ENCODE results near the gene GPC3. TPM values are rescaled to one million over a fixed set of nuclear protein-coding genes. Genes with fewer than 3 reads are reported as not detected.
A peak's percentile ranks its signal among the peaks of the same experiment; 100 is the strongest.

GPC3 gene
- total and polyA plus RNA-seq, 2 experiments from 2014 or later = 171 to 323 TPM

DNA sequence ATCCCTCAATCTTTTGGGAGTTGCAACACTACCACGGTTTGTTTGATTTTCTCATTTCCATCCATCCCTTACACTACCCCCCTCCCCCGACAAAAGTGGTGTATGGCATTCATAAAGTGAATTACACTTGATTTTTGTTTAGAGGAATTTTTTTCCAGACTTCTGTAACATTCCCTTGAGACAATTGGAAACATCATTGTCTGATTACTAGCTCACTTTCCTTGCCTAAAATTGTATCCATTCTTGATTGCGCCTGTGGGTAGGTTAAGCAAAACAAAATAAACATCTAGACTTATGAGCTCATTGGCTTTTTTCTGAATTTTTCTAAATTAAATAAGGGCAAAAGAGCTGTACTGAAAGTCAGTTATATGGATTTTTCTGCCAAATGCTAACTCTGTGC, 3.5 kb downstream of the GPC3 start:
- TF ChIP-seq, protein P1, sequence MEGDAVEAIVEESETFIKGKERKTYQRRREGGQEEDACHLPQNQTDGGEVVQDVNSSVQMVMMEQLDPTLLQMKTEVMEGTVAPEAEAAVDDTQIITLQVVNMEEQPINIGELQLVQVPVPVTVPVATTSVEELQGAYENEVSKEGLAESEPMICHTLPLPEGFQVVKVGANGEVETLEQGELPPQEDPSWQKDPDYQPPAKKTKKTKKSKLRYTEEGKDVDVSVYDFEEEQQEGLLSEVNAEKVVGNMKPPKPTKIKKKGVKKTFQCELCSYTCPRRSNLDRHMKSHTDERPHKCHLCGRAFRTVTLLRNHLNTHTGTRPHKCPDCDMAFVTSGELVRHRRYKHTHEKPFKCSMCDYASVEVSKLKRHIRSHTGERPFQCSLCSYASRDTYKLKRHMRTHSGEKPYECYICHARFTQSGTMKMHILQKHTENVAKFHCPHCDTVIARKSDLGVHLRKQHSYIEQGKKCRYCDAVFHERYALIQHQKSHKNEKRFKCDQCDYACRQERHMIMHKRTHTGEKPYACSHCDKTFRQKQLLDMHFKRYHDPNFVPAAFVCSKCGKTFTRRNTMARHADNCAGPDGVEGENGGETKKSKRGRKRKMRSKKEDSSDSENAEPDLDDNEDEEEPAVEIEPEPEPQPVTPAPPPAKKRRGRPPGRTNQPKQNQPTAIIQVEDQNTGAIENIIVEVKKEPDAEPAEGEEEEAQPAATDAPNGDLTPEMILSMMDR (IDR thresholded peaks at IDR 0.05; ENCODE audit: low read depth, low read length) = no peak
- no peak overlapping the region for H3K4me3 ChIP-seq
- no peaks in the 10 kb centered on the region for H3K9me3 ChIP-seq (ENCODE audit: low read depth)
- DNase-seq (ENCODE audit: low read depth in 1 of 2, low spot score in 1 of 2) = no peak
- peaks cover 7% of the 10 kb centered on the region for H3K27me3 ChIP-seq
- H3K27ac ChIP-seq = no peak overlapping the region
- peaks cover 14% of the 10 kb centered on the region for H3K4me1 ChIP-seq (ENCODE audit: low read depth)
- H3K36me3 ChIP-seq = no peaks in the 10 kb centered on the region

DNA sequence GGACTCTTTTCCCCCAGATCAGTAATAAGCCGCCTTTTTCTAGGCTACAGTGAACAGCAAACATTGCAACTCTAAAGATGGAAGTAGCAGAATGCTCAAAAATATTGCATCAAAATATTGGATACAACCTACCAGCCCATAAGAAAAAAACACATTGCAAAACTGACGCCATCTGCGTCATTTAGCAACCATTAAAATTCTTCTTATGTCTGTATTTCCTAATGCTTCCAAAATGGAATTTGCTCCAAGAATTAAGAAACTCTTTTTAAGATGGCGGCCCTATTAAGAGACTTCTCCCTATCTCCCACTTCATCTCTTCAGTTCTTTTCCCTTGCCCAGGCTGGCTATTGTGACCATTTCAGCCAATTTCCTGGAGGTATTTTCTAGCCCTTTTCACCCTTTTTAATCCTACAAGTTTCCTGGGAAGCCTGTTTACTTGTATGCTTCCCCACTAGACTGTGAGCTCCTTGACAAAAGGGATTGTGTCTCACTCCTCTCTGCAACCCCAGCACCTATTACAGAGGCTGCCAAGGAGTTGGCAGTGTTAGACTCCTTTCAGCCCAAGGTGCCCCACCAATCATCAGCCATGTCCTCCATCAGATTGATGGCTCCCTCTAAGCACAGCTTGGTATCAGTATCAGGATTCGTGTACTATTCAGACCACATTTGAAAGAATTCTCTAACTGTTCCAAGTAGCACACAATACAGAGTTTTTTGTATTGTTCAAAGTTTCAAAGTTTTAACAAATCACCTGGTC, 4.4 kb downstream of the GPC3 start:
- no peaks in the 10 kb centered on the region for H3K9me3 ChIP-seq (ENCODE audit: low read depth)
- H3K27ac ChIP-seq = no peak overlapping the region
- DNase-seq (ENCODE audit: low read depth in 1 of 2, low spot score in 1 of 2) = peak in 1 of 2 donors; percentile 28
- H3K36me3 ChIP-seq = no peaks in the 10 kb centered on the region
- H3K4me3 ChIP-seq = no peak overlapping the region
- TF ChIP-seq, protein P1 (IDR thresholded peaks at IDR 0.05; ENCODE audit: low read depth, low read length) = no peak
- peaks cover 14% of the 10 kb centered on the region for H3K4me1 ChIP-seq (ENCODE audit: low read depth)
- H3K27me3 ChIP-seq = peaks cover 7% of the 10 kb centered on the region

DNA sequence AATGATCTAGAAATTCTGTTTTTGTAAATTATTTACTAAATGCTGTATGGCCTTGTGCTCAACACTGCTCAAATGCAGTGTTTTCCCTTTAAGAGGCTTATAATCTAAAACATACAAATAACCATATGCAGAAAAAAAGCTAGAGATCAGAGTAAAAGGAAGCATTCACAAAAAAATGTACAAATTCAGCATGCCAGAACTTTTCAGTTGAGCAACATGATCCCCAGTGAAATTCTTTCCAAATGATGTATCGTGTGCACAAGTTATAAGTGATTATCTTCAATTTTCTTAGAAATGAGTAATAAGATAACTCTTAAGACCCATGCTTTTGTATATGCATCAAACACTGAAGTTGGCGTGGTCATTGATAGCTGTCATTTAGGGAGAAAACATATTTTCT, 5.0 kb downstream of the GPC3 start:
- Histone ChIP-seq H3K36me3 (no peaks in the 10 kb centered on the region), H3K27ac (no peak overlapping the region), H3K4me3 (no peak overlapping the region), H3K4me1 (ENCODE audit: low read depth) (peaks cover 14% of the 10 kb centered on the region), H3K27me3 (peaks cover 7% of the 10 kb centered on the region), H3K9me3 (ENCODE audit: low read depth) (no peaks in the 10 kb centered on the region)
- peak in 1 of 2 donors; percentile 68 for DNase-seq (ENCODE audit: low read depth in 1 of 2, low spot score in 1 of 2)
- TF ChIP-seq, protein P1 (IDR thresholded peaks at IDR 0.05; ENCODE audit: low read depth, low read length) = no peak

DNA sequence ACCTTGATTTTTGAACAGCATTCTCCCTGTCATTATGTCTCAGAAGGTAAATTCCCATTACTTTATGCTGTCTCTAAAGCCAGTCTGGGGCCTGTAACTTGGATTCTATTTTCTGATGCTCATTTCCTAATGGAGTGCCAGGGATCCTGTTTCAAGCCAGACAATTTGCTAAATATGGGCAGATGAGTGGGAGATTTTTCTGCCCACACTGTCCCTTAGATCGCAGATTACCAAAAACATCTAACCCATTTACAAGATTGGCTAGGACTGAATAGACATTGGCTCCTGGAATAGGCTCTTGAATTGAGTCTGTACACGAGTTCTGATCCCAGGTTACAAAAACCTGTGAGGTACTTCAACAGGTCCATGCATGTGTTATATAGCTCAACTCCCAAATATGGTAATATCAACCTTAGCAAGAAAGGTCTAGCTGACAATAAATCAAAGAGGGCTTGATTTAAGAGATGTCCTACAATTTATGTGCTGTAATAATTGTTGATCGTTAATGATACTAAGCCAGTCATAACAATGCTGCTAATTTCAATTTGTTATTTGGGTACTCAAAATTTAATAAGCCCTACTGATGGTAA, 5.7 kb downstream of the GPC3 start:
- Histone ChIP-seq H3K36me3 (no peaks in the 10 kb centered on the region), H3K27ac (peak overlapping the region; percentile 37), H3K9me3 (ENCODE audit: low read depth) (no peaks in the 10 kb centered on the region), H3K4me1 (ENCODE audit: low read depth) (peaks cover 14% of the 10 kb centered on the region), H3K4me3 (peak overlapping the region; percentile 1), H3K27me3 (peaks cover 7% of the 10 kb centered on the region)
- DNase-seq (ENCODE audit: low read depth in 1 of 2, low spot score in 1 of 2) = no peak
- TF ChIP-seq, protein P1 (IDR thresholded peaks at IDR 0.05; ENCODE audit: low read depth, low read length) = no peak

DNA sequence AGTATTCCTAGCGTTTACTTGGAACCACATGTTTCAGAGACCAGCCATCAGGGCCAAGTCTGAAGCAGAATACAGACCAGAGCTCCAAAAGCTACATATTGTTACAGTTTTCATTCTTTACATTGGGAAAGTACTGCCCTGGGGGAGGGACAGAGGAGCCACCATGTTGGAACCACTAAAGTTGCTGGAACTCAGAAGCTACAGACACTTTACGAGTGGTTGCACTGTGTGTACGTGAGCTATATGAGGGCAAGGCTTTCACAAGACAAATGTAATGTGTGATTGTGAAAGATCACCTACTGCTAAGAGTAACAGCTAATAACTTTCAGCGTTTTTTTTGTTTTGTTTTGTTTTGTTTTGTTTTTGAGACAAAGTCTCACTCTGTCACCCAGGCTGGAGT, 11.7 kb downstream of the GPC3 start:
- H3K36me3 ChIP-seq = no peaks in the 10 kb centered on the region
- no peaks in the 10 kb centered on the region for H3K27me3 ChIP-seq
- no peak for DNase-seq (ENCODE audit: low read depth in 1 of 2, low spot score in 1 of 2)
- peaks cover 38% of the 10 kb centered on the region for H3K4me1 ChIP-seq (ENCODE audit: low read depth)
- no peaks in the 10 kb centered on the region for H3K9me3 ChIP-seq (ENCODE audit: low read depth)
- H3K27ac ChIP-seq = no peak overlapping the region
- no peak overlapping the region for H3K4me3 ChIP-seq
- TF ChIP-seq, protein P1 (IDR thresholded peaks at IDR 0.05; ENCODE audit: low read depth, low read length) = no peak
